Astrocyte (in vitro differentiated cells and primary cell): ENCODE results near the gene CHRNA3.

Experiments used
- EZH2 ChIP-seq: IDR thresholded peaks from 2 replicates; pipeline ENCODE4 v1.6.1; 2012; ENCODE audit warnings: mild to moderate bottlenecking, low read length, inconsistent platforms; ENCODE audit not compliant: insufficient read depth
- TF ChIP-seq, protein P1 (sequence below): IDR thresholded peaks from 2 replicates; pipeline ENCODE4 v1.5.1; 2011; ENCODE audit warnings: low read depth, mild to moderate bottlenecking, inconsistent platforms, low read length, moderate library complexity; ENCODE audit not compliant: insufficient read depth

- TF ChIP-seq, protein P1, sequence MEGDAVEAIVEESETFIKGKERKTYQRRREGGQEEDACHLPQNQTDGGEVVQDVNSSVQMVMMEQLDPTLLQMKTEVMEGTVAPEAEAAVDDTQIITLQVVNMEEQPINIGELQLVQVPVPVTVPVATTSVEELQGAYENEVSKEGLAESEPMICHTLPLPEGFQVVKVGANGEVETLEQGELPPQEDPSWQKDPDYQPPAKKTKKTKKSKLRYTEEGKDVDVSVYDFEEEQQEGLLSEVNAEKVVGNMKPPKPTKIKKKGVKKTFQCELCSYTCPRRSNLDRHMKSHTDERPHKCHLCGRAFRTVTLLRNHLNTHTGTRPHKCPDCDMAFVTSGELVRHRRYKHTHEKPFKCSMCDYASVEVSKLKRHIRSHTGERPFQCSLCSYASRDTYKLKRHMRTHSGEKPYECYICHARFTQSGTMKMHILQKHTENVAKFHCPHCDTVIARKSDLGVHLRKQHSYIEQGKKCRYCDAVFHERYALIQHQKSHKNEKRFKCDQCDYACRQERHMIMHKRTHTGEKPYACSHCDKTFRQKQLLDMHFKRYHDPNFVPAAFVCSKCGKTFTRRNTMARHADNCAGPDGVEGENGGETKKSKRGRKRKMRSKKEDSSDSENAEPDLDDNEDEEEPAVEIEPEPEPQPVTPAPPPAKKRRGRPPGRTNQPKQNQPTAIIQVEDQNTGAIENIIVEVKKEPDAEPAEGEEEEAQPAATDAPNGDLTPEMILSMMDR: no peak
- TF ChIP-seq EZH2: no peak
Measured at GRCh38 chr15:78626381-78626995, 5.7 kb upstream of the CHRNA3 start.
